NCI-H1105 (cell line): ENCODE measurements around the gene SASH1.
A peak's percentile ranks its signal among the peaks of the same experiment; 100 is the strongest.

Experiments
- DNase-seq: peaks from one replicate; lab custom pipeline; 2025; lab: John Stamatoyannopoulos, UW

SASH1 gene

DNA sequence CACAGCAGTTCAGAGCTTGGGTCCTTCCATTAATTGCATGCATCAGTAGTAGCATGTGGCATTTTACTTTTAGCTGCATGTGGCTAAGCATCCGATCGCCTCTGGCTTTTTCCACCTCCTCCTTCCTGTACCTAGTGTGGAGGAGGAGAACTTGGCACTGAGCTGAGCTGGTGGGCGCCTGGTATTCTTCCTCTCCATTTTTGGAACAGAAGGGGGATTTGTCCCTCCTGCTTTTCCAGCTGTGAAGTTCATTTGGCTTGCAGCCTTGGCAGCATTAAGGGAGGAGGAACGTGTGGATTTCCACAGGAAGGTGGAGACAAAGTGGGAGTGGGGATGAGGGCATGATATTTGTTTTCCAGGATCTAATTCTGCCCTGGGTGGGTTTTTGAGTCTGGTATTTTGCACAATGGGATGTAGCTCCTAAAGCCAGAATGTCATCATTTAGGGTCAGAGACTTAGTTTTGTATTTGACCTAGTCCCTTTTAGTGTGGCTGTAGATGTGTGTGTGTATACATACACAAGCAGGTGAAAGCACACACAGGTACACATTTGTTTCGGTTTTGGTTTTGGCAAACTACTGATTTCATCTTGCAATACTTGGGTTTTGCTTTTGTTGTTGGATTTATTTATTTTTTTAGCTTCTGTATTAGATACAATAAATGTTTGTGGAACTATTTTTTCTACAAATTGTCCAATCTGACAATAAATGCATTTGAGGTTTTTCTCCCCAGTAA is 90.0 kb downstream of the SASH1 start:
- DNase-seq = no peak

DNA sequence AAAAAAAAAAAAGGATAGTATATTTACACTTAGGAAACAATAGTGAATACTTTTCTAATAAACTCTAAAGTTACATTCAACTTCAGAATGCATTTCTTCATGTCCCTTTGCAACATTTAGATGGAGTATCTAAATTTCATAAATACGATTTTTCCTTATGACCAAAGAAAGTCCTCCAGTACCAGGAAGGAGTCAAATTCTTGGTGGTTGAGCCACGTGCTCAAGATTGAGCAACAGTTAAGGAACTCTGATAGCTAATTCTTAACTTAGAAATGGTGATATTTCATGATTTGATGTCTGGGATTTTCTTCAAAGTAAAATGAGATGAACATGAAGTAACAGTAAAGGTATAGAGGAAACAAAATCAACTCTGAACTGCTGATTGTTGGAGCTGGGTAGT is 92.7 kb downstream of the SASH1 start:
- DNase-seq = no peak

DNA sequence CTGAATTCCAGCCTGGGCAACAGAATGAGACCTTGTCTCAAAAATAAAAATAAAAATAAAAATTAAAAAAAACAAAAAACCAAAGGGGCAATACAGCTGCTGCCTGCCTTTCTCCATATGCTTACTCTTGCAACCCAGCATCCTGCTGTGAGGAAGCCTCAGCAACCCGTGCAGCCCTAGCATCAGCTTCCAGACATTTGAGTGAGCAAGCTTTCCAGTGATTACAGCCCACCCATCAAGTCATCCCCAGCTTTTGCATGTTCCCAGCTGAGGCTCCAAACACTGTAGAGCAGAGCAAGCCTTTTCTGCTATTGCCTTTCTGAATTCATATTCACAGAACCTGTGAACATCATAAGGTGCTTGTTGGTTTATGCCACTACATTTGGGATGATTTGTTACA is 93.8 kb downstream of the SASH1 start:
- no peak for DNase-seq

DNA sequence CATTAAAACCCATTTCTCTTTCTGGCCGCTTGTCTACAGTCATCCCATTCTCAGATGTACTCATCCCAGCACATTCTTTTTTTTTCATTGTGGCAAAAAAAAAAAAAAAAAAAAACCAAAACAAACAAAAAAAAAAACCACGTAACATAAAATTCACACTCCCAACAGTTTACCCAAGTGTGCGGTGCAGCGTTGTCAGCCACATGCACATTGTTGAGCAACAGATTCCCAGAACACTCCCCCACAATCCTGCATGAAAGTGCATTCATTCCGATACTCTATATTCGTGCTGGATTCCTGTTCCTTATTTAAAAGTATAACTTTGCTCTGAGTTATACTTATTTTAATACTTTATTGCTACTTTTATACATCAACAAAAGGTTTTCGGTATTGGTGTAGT is 96.0 kb downstream of the SASH1 start:
- DNase-seq = no peak

DNA sequence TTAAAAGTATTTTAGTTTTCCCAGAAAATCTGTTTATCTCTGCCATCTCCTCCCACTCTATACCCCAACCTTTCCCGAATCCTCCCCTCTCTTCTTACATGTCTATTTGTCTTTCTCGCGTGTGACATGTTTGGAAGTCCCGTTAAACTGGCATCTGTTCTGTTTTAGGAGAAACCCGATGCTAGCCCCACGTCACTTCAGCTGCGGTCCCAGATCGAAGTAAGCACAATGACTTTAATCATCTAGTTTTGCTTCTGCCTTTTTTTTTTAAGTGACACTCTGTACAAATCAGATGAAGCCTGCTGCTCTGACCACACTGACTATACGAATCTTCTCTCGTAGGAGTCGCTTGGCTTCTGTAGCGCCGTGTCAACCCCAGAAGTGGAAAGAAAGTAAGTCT is 97.4 kb downstream of the SASH1 start:
- DNase-seq = no peak

DNA sequence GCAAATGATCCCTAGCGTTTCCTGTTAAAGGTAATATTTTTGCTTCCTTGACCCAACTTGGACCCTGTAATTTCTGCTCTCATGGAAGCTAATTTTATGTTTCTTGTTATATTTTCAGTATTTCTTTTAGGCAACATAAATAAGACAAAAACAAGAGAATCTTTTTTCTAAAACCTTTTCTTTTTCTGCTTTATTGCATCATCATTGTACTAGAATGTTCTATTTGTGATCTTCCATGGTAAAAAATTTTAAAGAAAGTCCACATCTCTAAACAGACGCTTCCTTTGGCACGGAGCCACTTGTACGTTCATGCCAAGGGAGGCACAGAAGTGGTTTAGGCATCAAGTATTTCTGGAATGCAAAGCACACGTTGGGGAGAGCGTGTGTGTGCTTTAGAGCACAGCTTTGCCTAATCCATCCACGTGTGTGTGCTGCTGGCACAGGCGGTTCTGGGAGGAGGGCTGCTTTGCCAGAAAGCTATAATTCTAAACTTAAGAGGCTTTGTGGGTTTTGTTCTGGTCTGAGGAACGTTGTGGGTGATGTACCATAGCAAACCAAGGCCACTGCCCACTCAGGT is 98.3 kb downstream of the SASH1 start:
- DNase-seq = peak; percentile 25

DNA sequence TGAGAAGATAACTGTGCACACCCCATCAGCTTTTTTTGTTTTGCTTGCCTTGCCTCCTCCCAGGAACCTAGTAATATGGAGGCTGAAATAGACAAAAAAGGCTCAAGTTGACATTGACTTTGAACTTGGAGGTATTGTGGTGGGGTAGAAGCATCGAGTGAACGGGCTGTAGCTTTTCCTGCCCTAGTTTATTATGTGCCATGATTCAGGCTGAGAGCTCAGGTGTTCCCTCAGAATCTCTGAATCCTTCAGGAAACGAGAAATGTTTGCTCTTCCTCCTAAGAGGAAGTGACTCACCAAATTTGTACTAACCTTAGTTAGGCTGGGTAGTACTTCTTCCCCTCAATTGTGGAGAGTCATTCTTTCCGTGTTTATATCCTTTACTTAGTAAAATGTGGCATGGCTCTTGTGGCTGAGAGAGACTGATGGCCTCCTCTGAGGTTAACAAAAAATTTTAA is 98.8 kb downstream of the SASH1 start:
- DNase-seq = no peak

DNA sequence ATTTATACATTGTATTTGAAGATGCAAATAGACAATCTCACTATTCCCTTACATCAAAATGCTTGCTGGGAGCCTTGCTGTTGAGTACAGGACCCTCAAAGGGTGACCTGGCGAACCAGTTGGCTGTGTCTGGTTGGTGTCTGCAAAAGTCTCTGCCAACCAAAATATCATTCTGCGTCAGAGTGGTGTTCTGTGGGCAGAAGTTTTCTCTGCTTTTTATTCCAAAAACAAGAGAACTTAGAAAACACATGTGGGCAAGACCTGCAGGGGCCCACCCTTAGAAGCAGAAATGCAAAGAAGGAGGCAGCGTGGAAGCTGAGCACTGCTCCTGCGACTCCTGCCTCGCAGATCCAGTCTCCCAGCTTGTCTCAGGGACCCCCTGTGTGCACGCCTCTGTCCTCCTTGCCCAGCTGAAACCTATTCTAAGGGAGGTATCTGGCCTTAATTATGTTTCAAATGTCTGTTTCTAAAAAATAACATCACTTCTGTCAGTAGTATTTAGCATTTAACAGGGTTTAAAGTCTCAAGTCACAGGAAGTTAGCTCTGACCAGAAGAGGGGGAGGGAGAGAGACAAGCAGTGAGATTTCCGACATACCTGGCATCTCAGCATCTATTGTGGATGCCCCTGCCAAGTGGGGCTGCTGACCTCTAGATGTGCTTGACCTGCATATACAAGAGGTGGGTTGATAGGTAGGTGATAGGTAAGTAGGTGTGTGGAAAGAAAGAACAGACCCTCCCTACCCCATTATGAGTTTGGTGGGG is 101.3 kb downstream of the SASH1 start:
- DNase-seq = no peak

DNA sequence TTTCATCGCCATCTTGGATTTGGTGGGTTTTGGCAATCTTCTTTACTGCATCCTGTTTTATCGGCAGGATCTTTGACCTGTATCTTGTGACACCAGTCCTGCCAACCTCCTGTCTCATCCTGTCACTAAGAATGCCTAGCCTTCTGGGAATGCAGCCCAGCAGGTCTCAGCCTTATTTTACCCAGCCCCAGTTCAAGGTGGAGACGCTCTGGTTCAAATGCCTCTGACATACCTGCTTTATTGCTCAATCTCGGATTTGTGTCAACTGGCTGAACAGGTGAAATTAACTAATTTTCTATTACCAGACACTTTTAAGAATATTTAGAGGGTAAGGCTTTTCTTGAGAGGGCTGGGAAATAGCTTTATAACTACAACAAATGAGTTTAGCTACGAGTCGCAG is 102.5 kb downstream of the SASH1 start:
- no peak for DNase-seq

DNA sequence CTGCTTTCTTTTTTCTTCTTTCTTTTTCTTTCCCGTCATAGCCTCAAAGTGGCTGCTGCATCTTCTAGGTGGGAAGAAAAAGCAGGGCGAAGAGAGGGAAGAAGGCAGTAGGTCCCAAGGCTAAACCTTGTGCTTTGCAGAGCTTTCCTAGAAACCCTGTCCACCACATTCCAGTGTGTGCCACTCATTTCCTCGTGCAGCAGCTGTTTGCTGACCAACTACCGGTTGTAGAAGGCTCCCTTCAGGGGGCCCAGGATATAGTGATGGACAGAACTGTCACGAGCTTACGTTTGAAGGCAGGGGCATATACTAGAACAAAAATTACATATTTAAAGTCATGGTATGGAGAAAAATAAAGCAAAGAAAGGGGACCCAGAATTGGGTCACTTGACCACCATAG is 103.0 kb downstream of the SASH1 start:
- DNase-seq = no peak

DNA sequence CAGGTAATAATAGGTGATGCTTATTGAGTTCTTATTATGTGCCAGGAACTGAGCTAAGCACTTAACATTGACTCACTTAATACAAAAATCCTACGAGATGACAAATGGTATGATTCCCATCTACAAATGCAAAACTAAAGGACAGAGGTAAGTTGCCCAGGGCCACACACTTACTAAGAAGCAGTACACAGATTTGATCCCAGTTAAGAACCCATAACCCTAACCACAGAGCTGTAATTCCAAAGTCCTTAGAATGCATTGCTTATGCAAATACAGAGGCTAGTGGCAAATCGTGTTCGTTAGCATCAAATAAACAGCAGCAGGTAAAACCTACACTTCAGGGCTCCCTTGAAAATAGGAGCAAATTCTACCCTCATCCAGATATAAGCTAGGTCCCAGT is 104.0 kb downstream of the SASH1 start:
- no peak for DNase-seq

DNA sequence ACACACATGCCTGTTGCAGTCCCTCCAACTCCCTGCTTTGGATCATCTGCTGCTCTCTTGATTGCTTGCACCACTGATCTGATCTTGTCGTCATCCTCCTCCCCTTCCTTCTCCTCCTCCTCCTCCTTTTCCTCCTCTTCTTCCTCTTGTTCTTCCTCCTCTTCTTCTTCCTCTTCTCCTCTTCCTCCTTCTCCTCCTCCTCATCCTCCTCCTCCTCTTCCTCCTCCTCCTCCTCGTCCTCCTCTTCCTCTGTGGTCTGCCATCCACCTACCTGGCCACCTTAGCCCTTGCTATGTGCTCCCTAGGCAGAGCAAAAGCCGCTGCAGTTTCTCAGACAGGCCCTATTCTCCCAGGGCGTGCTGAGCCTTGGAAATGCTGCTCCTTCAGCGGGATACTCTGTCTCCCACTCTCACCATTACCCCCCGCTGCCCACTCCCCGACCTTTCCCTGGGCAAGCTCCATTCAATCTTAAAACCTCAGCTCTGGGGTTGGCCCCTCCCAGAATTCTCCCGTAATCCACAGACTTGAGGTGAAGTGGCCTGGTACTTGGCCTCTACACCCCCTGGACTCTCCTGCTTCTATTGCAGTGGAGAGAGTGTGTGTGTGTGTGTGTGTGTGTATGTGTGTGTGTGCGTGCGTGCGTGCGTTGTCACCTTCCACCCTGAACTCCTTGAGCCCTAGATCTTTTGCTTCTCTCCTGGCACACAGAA is 105.0 kb downstream of the SASH1 start:
- DNase-seq = no peak

DNA sequence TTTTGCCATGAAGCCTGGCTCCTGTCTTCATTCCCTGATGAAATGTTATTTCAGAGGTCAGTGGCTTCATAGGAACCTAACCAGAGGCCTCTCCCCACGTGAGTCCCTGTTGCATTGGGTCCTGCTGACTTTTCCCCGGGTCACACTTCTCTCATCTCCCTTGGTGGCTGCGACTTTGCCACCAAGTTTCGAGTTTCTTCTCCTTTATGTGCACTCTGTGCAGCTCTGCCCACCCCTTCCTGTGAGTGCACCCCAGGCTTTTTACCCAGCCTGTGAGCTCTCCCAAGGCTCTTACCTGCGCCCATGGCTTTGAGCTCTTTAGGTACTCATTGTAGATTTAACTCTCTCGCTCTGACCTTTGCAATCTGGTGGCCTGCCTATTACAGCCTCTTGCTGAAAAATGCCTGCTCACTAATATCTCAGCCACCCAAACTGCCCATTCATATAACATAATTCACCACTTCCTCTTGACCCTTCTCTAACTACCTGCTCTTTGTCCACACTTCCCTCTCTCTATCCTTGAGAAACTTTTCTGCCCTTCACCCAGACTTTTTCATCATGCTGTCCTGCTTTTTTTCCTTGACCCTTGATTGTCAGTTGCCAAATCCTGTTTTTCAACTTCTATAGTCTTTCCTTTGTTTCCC is 105.9 kb downstream of the SASH1 start:
- DNase-seq = no peak

DNA sequence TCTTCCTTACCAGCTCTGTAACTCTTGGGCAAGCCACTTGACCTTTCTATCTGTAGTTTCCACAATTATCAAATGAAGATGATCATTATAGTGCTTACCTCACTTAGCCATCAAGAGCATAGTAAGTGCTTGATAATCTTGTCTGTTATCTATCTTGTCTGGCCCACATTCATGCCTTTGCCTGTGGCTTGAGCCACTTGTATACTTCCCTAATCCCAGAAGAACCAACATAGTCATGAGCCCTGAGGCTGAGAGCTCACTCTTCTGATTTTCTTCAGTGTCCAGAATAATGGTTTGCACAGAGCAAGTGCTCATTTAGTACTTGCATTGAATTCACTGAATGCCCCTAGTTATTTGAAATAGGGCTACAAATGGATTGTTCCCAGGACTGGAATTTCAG is 108.2 kb downstream of the SASH1 start:
- DNase-seq = no peak

DNA sequence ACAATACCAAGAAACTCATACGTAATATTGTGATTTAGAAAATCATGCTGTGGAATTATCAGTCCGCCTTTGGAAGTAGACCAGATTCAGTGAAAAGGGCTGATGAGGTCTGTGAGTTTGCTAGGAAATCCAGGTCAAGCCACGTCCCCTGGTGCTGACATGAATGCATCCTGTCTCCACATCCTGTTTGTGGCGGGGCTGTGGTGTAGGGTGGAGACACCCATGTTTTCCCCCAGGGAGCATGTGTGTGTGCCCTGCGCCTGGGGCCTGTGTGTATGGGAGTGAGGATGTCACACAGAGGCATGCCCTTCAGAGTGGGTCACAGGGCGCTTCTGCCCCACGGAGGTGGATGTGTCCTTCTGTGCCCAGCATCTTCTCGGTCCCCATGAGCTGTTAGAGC is 109.1 kb downstream of the SASH1 start:
- DNase-seq = no peak

DNA sequence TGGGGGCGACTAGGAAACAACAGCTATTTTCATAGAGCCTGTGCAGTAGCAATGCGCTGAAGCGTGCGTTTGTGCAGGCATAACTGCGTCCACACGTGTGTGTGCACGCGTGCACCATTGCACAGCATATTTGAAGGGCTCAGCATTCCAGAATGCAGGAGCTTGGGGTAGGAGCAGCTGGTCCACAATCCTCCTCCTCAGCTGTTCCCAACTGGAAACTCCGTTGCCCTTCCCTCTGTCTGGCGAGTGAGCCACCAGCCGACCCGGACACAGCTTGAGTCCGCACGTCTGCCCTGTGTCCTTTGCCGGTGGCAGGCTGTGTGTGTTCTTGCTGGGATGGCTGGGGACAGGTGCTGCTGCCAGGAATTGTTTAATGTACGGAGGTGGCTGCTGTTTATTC is 110.2 kb downstream of the SASH1 start:
- DNase-seq = no peak

DNA sequence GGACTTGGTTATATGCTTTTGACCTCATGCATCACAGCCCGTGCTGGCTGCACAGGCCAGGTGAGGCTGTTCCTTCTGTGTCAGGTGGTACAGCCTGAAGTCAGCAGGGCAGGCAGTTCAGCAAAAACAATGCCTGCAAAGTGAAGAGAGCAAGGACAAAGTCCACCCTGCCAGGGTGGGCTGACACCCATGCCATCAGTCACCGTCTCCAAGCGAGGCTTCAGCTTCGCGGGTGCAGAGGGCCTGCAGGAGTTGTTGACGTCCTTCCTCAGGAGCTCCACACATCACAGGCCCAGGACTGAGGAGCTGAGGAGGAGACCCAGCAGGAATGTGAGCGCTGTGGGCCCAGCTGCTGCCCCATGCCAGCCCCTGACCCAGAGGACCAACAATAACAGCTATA is 111.3 kb downstream of the SASH1 start:
- no peak for DNase-seq

DNA sequence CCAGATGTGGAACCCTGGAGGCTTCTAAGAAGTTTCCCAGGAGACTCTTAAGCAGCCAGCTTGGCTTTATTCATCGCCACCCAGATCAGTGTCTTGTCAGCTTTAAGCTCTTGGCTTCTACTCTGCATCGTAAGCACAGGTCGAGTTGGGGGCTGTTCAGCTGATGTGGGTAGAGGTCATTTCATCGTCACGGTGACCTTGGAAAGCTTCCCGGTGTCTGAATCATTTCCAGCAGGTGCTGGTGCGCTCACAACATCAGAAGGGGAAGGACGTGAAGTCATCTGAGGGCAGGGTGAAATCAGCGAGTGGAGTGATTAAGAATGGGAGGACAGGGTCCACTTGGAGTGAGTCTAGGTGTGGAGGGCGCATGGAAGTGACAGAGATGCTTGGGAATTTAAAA is 112.6 kb downstream of the SASH1 start:
- no peak for DNase-seq

DNA sequence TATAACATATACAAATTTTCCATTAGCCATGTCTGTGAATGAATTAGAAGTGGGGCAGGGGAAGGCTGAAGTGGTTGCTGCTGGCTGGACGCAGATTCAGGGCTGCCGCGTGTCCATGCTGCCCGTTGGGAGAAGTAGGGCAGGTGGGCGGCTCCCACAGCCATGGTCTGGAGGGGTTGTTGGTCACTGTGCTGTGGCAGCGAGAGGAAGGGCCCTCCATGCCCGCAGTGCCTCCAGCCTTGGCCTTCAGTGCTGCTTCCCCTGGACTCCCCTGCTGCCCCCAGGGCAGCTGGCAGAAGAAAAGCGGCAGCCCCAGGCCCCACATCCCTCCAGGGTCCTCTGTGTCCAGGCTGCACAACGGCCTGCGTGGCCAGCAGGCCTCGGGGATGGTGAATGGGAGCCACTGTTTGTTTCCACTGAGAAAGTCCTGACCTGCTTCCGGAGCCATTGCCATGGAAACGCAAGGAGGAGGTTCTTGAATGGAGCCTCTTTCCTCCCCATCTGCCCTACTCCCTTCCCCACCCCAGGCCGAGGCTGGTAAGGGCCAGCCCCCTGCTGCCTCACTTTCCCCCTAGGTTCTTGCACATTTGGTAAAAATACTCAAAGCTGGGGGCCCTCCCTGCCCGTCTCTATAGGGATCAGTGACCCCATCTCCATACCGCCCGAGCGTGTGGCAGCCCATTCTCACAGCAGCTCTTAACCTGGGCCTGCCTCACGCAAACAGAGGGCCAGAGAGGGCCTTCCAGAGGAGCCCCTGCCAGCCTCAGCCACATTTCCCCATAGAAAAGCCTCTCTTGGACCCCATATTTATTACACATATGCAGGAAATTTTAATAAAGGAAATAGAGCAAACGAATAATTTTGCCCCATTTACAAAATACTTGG is 113.3 kb downstream of the SASH1 start:
- no peak for DNase-seq

DNA sequence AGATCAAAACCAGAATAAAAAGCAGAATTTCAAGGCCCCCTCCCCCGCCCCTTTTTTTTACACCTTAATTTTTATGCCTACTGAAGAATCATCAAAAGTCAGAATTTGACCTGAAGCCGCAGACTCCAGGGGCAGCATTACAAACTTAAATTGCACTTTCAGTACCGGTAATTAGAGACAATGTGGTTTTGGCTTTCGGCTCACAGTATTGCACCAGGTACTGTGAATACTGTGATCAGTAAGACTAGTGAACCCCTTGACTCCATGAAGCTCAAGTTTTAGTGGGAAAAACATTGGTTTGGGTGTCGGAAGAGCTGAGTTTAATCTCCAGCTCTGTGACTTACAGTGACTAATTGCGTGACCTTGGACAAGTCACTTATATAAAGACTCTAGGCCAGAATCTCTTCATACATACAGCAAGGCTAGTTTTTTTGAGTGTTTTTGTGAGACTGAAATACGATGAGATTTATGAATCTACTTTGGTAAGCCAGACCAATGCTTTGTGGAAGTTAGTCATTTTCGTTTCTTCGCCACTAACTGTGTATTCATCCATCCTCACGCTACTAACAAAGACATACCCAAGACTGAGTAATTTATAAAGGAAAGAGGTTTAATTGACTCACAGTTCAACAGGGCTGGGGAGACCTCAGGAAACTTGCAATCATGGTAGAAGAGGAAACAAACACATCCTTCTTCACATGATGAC is 114.7 kb downstream of the SASH1 start:
- DNase-seq = no peak

DNA sequence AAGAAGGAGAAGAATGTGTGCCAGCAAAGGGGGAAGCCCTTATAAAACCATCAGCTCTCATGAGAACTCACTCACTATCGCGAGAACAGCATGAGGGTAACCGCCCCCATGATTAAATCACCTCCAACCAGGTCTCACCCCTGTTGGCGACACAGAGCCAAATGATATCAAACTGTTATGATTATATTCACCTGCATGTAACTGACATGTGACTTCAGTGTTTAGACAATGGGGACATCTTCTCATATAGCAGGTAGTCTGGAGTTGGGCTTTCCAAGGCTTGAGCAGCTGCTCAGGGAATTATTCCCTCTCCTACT is 115.2 kb downstream of the SASH1 start:
- DNase-seq = no peak
